WERI-Rb-1 (cell line): ENCODE results near the gene YTHDF1.
A peak's percentile ranks its signal among the peaks of the same experiment; 100 is the strongest.

Experiments used
- DNase-seq: peaks from one replicate; pipeline ENCODE4 v3.0.0-alpha.2; 2020
- H3K27ac ChIP-seq: fragments of 250-450 bp; sonication (Bioruptor Pico); 2 replicates; pipeline ENCODE4 v1.5.1; 2020; ENCODE audit warnings: mild to moderate bottlenecking, moderate library complexity
- H3K27me3 ChIP-seq: fragments of 250-450 bp; sonication (Bioruptor Pico); 2 replicates; pipeline ENCODE4 v1.5.1; 2021; ENCODE audit warnings: mild to moderate bottlenecking, low read depth, moderate library complexity; ENCODE audit not compliant: insufficient read depth, severe bottlenecking
- H3K36me3 ChIP-seq: fragments of 250-450 bp; sonication (Bioruptor Pico); 2 replicates; pipeline ENCODE4 v1.5.1; 2020; ENCODE audit warnings: mild to moderate bottlenecking, moderate library complexity
- H3K4me3 ChIP-seq: 2 replicates; pipeline ENCODE4 v1.5.1; 2011; ENCODE audit warnings: low read depth, mild to moderate bottlenecking, control low read depth, low read length
- H3K9me3 ChIP-seq: fragments of 250-450 bp; sonication (Bioruptor Pico); 2 replicates; pipeline ENCODE4 v1.5.1; 2021; ENCODE audit warnings: mild to moderate bottlenecking, moderate library complexity; ENCODE audit not compliant: severe bottlenecking
- TF ChIP-seq, protein P1 (sequence below): IDR thresholded peaks from 2 replicates; pipeline ENCODE4 v1.5.1; 2011; ENCODE audit warnings: low read depth, mild to moderate bottlenecking, control low read depth, inconsistent platforms, low read length

YTHDF1 gene

DNA sequence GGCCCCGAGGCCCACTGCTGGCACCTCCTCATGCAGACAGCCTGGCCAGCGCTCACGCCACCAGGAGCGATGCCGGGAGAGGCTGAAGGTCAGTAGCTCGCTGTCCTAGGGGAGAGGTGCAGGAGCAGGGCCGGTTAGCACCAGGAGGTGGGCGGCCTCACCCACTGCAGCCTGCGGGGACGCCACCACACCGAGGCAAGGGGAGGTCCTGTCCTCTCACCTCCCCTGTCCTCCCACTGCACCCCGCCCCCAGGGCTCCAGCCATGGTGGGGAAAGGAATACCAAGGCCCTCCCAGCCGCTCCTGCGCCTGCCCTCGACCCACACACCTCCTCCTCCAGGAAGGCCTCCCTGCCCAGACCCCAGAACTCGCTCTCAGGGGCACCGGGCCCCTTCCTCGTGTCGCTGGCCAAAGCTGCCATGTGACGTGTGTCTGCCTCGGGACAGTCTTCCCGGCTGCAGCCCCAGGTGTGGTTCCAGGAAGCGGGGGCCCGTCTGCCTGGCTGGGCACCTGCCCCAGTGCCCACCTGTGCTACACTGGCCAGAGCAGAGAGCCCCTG lies 31.8 kb upstream of the YTHDF1 start:
- no peak for DNase-seq
- TF ChIP-seq, protein P1, sequence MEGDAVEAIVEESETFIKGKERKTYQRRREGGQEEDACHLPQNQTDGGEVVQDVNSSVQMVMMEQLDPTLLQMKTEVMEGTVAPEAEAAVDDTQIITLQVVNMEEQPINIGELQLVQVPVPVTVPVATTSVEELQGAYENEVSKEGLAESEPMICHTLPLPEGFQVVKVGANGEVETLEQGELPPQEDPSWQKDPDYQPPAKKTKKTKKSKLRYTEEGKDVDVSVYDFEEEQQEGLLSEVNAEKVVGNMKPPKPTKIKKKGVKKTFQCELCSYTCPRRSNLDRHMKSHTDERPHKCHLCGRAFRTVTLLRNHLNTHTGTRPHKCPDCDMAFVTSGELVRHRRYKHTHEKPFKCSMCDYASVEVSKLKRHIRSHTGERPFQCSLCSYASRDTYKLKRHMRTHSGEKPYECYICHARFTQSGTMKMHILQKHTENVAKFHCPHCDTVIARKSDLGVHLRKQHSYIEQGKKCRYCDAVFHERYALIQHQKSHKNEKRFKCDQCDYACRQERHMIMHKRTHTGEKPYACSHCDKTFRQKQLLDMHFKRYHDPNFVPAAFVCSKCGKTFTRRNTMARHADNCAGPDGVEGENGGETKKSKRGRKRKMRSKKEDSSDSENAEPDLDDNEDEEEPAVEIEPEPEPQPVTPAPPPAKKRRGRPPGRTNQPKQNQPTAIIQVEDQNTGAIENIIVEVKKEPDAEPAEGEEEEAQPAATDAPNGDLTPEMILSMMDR, result no peak
- Histone ChIP-seq H3K36me3 (no peaks in the 10 kb centered on the region), H3K4me3 (no peak overlapping the region), H3K9me3 (no peaks in the 10 kb centered on the region), H3K27me3 (peaks cover 2% of the 10 kb centered on the region), H3K27ac (peak overlapping the region; percentile 27; the same call in 1 of the 2 replicates)

- Histone ChIP-seq H3K9me3 (no peaks in the 10 kb centered on the region), H3K4me3 (no peak overlapping the region), H3K36me3 (no peaks in the 10 kb centered on the region), H3K27me3 (no peaks in the 10 kb centered on the region), H3K27ac (peak overlapping the region; percentile 27)
- DNase-seq, result peak; percentile 82
- TF ChIP-seq, protein P1, result 0 out of 2 replicates have a peak, but pooled peaks have one; percentile 13
These were observed 30.8 kb upstream of the YTHDF1 start for GRCh38 chr20:63246490-63247288.

DNA sequence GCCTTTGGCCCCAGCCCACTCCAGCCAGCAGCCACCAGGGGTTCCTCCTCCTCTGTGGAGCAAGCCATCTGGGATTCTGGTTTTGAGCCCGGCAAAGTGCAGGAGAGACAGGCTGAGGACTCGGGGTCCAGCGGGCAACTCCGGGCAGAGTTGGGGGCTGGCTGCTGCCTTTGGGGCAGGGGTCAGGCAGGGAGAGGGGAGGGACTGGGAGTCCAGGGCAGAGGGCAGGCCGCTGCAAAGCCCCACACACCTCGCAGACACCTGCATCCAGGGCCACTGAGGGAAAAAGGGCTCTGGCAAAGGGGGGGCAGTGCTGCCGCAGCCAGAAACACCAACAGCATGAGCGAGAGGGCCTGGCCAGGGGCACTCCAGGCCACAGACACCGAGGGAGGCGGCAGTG lies 28.5 kb upstream of the YTHDF1 start:
- H3K4me3 ChIP-seq, result no peak overlapping the region
- H3K36me3 ChIP-seq, result no peaks in the 10 kb centered on the region
- no peak overlapping the region for H3K27ac ChIP-seq
- no peak for DNase-seq
- H3K27me3 ChIP-seq, result no peaks in the 10 kb centered on the region
- no peaks in the 10 kb centered on the region for H3K9me3 ChIP-seq
- TF ChIP-seq, protein P1, result no peak

DNA sequence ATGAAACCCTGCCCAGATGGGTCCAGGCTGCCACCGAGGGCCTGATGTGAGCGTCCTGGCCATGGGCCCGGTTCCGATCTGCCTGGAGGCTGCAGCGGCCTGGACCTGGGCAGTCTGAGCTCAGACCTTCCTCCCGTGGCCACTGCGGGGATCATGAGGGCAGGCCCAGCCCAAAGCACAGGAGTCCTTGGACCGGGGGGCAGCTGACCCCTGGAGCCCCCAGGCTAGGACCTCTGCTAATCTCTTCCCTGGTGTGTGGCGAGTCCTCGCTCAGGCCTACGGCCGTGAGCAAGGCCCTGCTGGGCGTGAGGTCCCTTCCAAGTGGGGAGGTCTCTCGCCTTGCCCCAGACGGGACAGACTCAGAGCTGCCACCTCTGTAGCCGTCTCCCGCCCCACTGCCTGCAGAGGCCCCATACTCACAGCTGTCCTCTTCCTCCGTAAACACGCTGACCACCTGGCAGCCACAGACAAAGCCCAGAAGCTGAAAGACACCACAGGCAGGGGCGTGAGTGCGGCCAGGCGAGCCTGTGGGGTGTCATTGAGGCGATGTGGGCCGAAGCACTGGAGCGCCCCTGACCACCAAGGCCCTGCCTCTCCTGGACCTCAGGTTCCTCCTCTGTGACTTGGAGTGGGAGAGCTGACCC lies 27.8 kb upstream of the YTHDF1 start:
- TF ChIP-seq, protein P1, result no peak
- Histone ChIP-seq H3K4me3 (no peak overlapping the region), H3K9me3 (no peaks in the 10 kb centered on the region), H3K27me3 (no peaks in the 10 kb centered on the region), H3K27ac (peak overlapping the region; percentile 28; the same call in 1 of the 2 replicates), H3K36me3 (no peaks in the 10 kb centered on the region)
- no peak for DNase-seq

- no peaks in the 10 kb centered on the region for H3K36me3 ChIP-seq
- no peak overlapping the region for H3K4me3 ChIP-seq
- no peak overlapping the region for H3K27ac ChIP-seq
- DNase-seq, result no peak
- no peaks in the 10 kb centered on the region for H3K9me3 ChIP-seq
- TF ChIP-seq, protein P1, result no peak
- H3K27me3 ChIP-seq, result no peaks in the 10 kb centered on the region
These were observed 26.8 kb upstream of the YTHDF1 start for GRCh38 chr20:63242736-63243135.
